ENCODE measurements around the gene ZNF407.
A peak's percentile ranks its signal among the peaks of the same experiment; 100 is the strongest.

ZNF407 gene

GRCh38 chr18:74840492-74841167 lies 243.0 kb downstream of the ZNF407 start:
- DNase-seq: no peak

- DNase-seq: no peak
Observed at GRCh38 chr18:74841248-74841647, 243.6 kb downstream of the ZNF407 start.

- no peak for DNase-seq
Observed at GRCh38 chr18:74849301-74849700, 251.6 kb downstream of the ZNF407 start.

- no peak for DNase-seq
Observed at GRCh38 chr18:74856434-74856833, 258.8 kb downstream of the ZNF407 start.

GRCh38 chr18:74856928-74857327 lies 259.3 kb downstream of the ZNF407 start:
- DNase-seq: no peak

- DNase-seq: no peak
Observed at GRCh38 chr18:74857901-74858300, 260.2 kb downstream of the ZNF407 start.

GRCh38 chr18:74861154-74861553 lies 263.5 kb downstream of the ZNF407 start:
- DNase-seq: no peak

GRCh38 chr18:74862094-74862493 lies 264.4 kb downstream of the ZNF407 start:
- DNase-seq: no peak

- no peak for DNase-seq
Observed at GRCh38 chr18:74866577-74866976, 268.9 kb downstream of the ZNF407 start.

- no peak for DNase-seq
Observed at GRCh38 chr18:74868461-74868860, 270.8 kb downstream of the ZNF407 start.

- no peak for DNase-seq
Observed at GRCh38 chr18:74869904-74870863, 272.5 kb downstream of the ZNF407 start.

- no peak for DNase-seq
Observed at GRCh38 chr18:74870950-74871349, 273.3 kb downstream of the ZNF407 start.

GRCh38 chr18:74873629-74874028 lies 276.0 kb downstream of the ZNF407 start:
- no peak for DNase-seq

- DNase-seq: no peak
Observed at GRCh38 chr18:74874351-74874750, 276.7 kb downstream of the ZNF407 start.

GRCh38 chr18:74876630-74877243 lies 279.1 kb downstream of the ZNF407 start:
- no peak for DNase-seq

- no peak for DNase-seq
Observed at GRCh38 chr18:74878267-74878666, 280.6 kb downstream of the ZNF407 start.

- DNase-seq: no peak
Observed at GRCh38 chr18:74880706-74881278, 283.1 kb downstream of the ZNF407 start.

- no peak for DNase-seq
Observed at GRCh38 chr18:74892066-74892627, 294.5 kb downstream of the ZNF407 start.

- no peak for DNase-seq
Observed at GRCh38 chr18:74895686-74896085, 298.0 kb downstream of the ZNF407 start.

GRCh38 chr18:74896390-74896991 lies 298.8 kb downstream of the ZNF407 start:
- DNase-seq: peak; percentile 82

- no peak for DNase-seq
Observed at GRCh38 chr18:74897971-74898657, 300.4 kb downstream of the ZNF407 start.

- DNase-seq: peak; percentile 83
Observed at GRCh38 chr18:74898965-74899364, 301.3 kb downstream of the ZNF407 start.
